ENCODE data around the gene PPP1R18.

PPP1R18 gene

GRCh38 chr6:30685157-30686008, 1.1 kb downstream of the PPP1R18 start:
- POLR2A ChIA-PET: interaction anchor here (0.6 to 1.2 kb wide), 6 partner anchors 10 to 37 kb away, joined by 3 to 5 read pairs (median 3); partner anchors contain the start of genes DHX16 and MDC1
- CTCF ChIA-PET: interaction anchor here (0.6 to 1.0 kb wide), 3 partner anchors 30 to 143 kb away, joined by 3 to 5 read pairs (median 4); no protein-coding TSS in a partner anchor
- no peak for DNase-seq (ENCODE audit: extremely low spot score)
- no peak for TF ChIP-seq SUZ12 (IDR thresholded peaks at IDR 0.05)
- no peak for TF ChIP-seq L3MBTL2 (conservative IDR thresholded peaks at IDR 0.05)
- TF ChIP-seq ELF4 (IDR thresholded peaks at IDR 0.05): no peak

GRCh38 chr6:30684386-30685156, 1.9 kb downstream of the PPP1R18 start:
- ChIA-PET POLR2A (interaction anchor here (0.6 to 1.2 kb wide), 5 partner anchors 9 to 38 kb away, joined by 3 to 5 read pairs (median 3); partner anchors contain the start of genes DHX16 and MDC1), CTCF (interaction anchor here (0.6 to 1.0 kb wide), 3 partner anchors 30 to 142 kb away, joined by 3 to 5 read pairs (median 4); no protein-coding TSS in a partner anchor)
- DNase-seq (ENCODE audit: extremely low spot score): no peak
- TF ChIP-seq BHLHE40 (IDR thresholded peaks at IDR 0.05; ENCODE audit: borderline replicate concordance): no peak
- no peak for TF ChIP-seq FOXM1 (IDR thresholded peaks at IDR 0.05; ENCODE audit: borderline replicate concordance)
- no peak for TF ChIP-seq FOXK2 (IDR thresholded peaks at IDR 0.05)
- no peak for TF ChIP-seq CTBP1 (IDR thresholded peaks at IDR 0.05; ENCODE audit: borderline replicate concordance)
- no peak for TF ChIP-seq ZNF384 (IDR thresholded peaks at IDR 0.05)
- TF ChIP-seq TARDBP (IDR thresholded peaks at IDR 0.05): no peak
- TF ChIP-seq LEF1 (IDR thresholded peaks at IDR 0.05; ENCODE audit: borderline replicate concordance): no peak
- TF ChIP-seq HDGF (IDR thresholded peaks at IDR 0.05; ENCODE audit: borderline replicate concordance): no peak

- CTCF ChIA-PET: no interaction called here
- POLR2A ChIA-PET: interaction anchor here (1.1 to 1.2 kb wide), 2 partner anchors 33 to 39 kb away, joined by 3 to 6 read pairs; partner anchors contain the start of gene MDC1
- TF ChIP-seq PKNOX1 (IDR thresholded peaks at IDR 0.05): no peak
- no peak for TF ChIP-seq BHLHE40 (IDR thresholded peaks at IDR 0.05; ENCODE audit: borderline replicate concordance)
- TF ChIP-seq ARNT (IDR thresholded peaks at IDR 0.05): no peak
- TF ChIP-seq FOXM1 (IDR thresholded peaks at IDR 0.05; ENCODE audit: borderline replicate concordance): no peak
- no peak for TF ChIP-seq HDGF (IDR thresholded peaks at IDR 0.05; ENCODE audit: borderline replicate concordance)
- TF ChIP-seq FOXK2 (IDR thresholded peaks at IDR 0.05): no peak
- TF ChIP-seq NFRKB (IDR thresholded peaks at IDR 0.05): no peak
- TF ChIP-seq ELF4 (IDR thresholded peaks at IDR 0.05): no peak
- no peak for TF ChIP-seq TARDBP (IDR thresholded peaks at IDR 0.05)
- TF ChIP-seq FOXA1 (IDR thresholded peaks at IDR 0.05): no peak
- no peak for TF ChIP-seq LEF1 (IDR thresholded peaks at IDR 0.05; ENCODE audit: borderline replicate concordance)
- no peak for TF ChIP-seq CTBP1 (IDR thresholded peaks at IDR 0.05; ENCODE audit: borderline replicate concordance)
- no peak for TF ChIP-seq L3MBTL2 (conservative IDR thresholded peaks at IDR 0.05)
- no peak for TF ChIP-seq SUZ12 (IDR thresholded peaks at IDR 0.05)
- no peak for TF ChIP-seq ZNF384 (IDR thresholded peaks at IDR 0.05)
- no peak for TF ChIP-seq SP1 (IDR thresholded peaks at IDR 0.05)
- no peak for DNase-seq (ENCODE audit: extremely low spot score)
Measured at GRCh38 chr6:30683980-30684338, 2.5 kb downstream of the PPP1R18 start.

GRCh38 chr6:30683183-30683979, 3.1 kb downstream of the PPP1R18 start:
- POLR2A ChIA-PET: interaction anchor here (1.1 to 1.2 kb wide), 3 partner anchors 34 to 43 kb away, joined by 3 to 6 read pairs (median 3); partner anchors contain the start of gene MDC1
- CTCF ChIA-PET: interaction anchor here (5.5 kb wide), 1 partner anchor 47 kb away, joined by 88 read pairs; no protein-coding TSS in a partner anchor
- no peak for DNase-seq (ENCODE audit: extremely low spot score)
- TF ChIP-seq ARNT (IDR thresholded peaks at IDR 0.05) (no peak), BHLHE40 (IDR thresholded peaks at IDR 0.05; ENCODE audit: borderline replicate concordance) (no peak), HDGF (IDR thresholded peaks at IDR 0.05; ENCODE audit: borderline replicate concordance) (no peak), FOXK2 (IDR thresholded peaks at IDR 0.05) (no peak), ELF4 (IDR thresholded peaks at IDR 0.05) (no peak), NFRKB (IDR thresholded peaks at IDR 0.05) (no peak), LEF1 (IDR thresholded peaks at IDR 0.05; ENCODE audit: borderline replicate concordance) (no peak), PKNOX1 (IDR thresholded peaks at IDR 0.05) (no peak), ZNF384 (IDR thresholded peaks at IDR 0.05) (no peak), TARDBP (IDR thresholded peaks at IDR 0.05) (no peak), FOXM1 (IDR thresholded peaks at IDR 0.05; ENCODE audit: borderline replicate concordance) (no peak), SP1 (IDR thresholded peaks at IDR 0.05) (no peak), CTBP1 (IDR thresholded peaks at IDR 0.05; ENCODE audit: borderline replicate concordance) (no peak), FOXA1 (IDR thresholded peaks at IDR 0.05) (no peak), L3MBTL2 (conservative IDR thresholded peaks at IDR 0.05) (no peak), SUZ12 (IDR thresholded peaks at IDR 0.05) (no peak)

Measured in HEK293T (cell line).